SU-DHL-6 (cell line): ENCODE results near the gene POU6F1.

Source experiments
- H2AFZ ChIP-seq: fragments of 200-600 bp; sonication (generic); 2 replicates; pipeline ENCODE4 v1.6.1; 2014; ENCODE audit warnings: low read depth, mild to moderate bottlenecking, moderate library complexity, mixed read lengths, antibody characterized with exemption, low read length; ENCODE audit not compliant: severe bottlenecking
- H3F3A ChIP-seq: fragments of 200-600 bp; shearing (Covaris generic); 2 replicates; pipeline ENCODE4 v1.6.0; 2016; ENCODE audit warnings: antibody characterized with exemption, mild to moderate bottlenecking; ENCODE audit not compliant: insufficient read depth
- H3K27ac ChIP-seq: fragments of 200-600 bp; sonication (generic); 2 replicates; pipeline ENCODE4 v1.5.1; 2016; ENCODE audit warnings: low read depth, mild to moderate bottlenecking, low read length, moderate library complexity, mixed read lengths
- H3K27me3 ChIP-seq: fragments of 200-600 bp; sonication (generic), shearing (Covaris generic); 2 replicates; pipeline ENCODE4 v1.6.0; 2014; ENCODE audit warnings: mild to moderate bottlenecking, low read length
- H3K36me3 ChIP-seq: fragments of 200-600 bp; sonication (generic); 2 replicates; pipeline ENCODE4 v1.6.1; 2014; ENCODE audit warnings: mild to moderate bottlenecking, low read length, mixed read lengths
- H3K4me2 ChIP-seq: fragments of 300-600, 200-600 bp; shearing (Covaris generic), sonication (generic); 2 replicates; pipeline ENCODE4 v1.6.0; 2014; ENCODE audit warnings: low read length, low read depth, mild to moderate bottlenecking; ENCODE audit not compliant: poor library complexity, severe bottlenecking
- H3K4me3 ChIP-seq: fragments of 200-600 bp; sonication (generic); 2 replicates; pipeline ENCODE4 v1.5.1; 2014; ENCODE audit warnings: antibody characterized with exemption, low read length, mild to moderate bottlenecking, mixed read lengths; ENCODE audit not compliant: insufficient read depth, poor library complexity, severe bottlenecking
- H3K79me2 ChIP-seq: fragments of 200-600 bp; sonication (generic); 2 replicates; pipeline ENCODE4 v1.6.1; 2014; ENCODE audit warnings: mild to moderate bottlenecking, low read length, moderate library complexity; ENCODE audit not compliant: insufficient read depth
- H3K9ac ChIP-seq: fragments of 200-600 bp; sonication (generic); 2 replicates; pipeline ENCODE4 v1.7.0; 2014; ENCODE audit warnings: mild to moderate bottlenecking, low read length
- H3K9me2 ChIP-seq: fragments of 200-600 bp; sonication (generic); replicated peaks from 2 replicates; pipeline ENCODE4 v1.6.1; 2014; ENCODE audit warnings: low read length; ENCODE audit not compliant: insufficient read depth
- H3K9me3 ChIP-seq: fragments of 200-600 bp; sonication (generic); 2 replicates; pipeline ENCODE4 v1.6.1; 2014; ENCODE audit warnings: low read length, mixed read lengths; ENCODE audit not compliant: insufficient read depth
- H4K20me1 ChIP-seq: fragments of 200-600 bp; sonication (generic); 2 replicates; pipeline ENCODE4 v1.6.1; 2014; ENCODE audit warnings: low read depth, mild to moderate bottlenecking, antibody characterized with exemption, low read length, moderate library complexity, mixed read lengths
- CTCF ChIP-seq: fragments of 200-600 bp; sonication (generic); IDR thresholded peaks from one replicate; pipeline ENCODE4 v1.5.1; 2017; ENCODE audit warnings: antibody characterized with exemption, mild to moderate bottlenecking, low read length, moderate library complexity; ENCODE audit not compliant: insufficient read depth, poor library complexity, severe bottlenecking
- EZH2phosphoT487 ChIP-seq: fragments of 200-600 bp; sonication (generic), shearing (Covaris generic); conservative IDR thresholded peaks from 2 replicates; pipeline ENCODE4 v1.6.1; 2018; ENCODE audit warnings: mild to moderate bottlenecking, antibody characterized with exemption, low read length, moderate library complexity, mixed read lengths

POU6F1 gene

GRCh38 chr12:51202718-51203117 is 15.1 kb downstream of the POU6F1 start:
- Histone ChIP-seq H3K27me3 (no peaks in the 10 kb centered on the region), H3K9me2 (no peaks in the 10 kb centered on the region), H4K20me1 (no peaks in the 10 kb centered on the region), H3K4me3 (no peak overlapping the region), H3K27ac (no peak overlapping the region), H3K79me2 (no peaks in the 10 kb centered on the region), H3K4me2 (no peak overlapping the region), H3K9ac (no peak overlapping the region), H2AFZ (no peak overlapping the region), H3K9me3 (no peaks in the 10 kb centered on the region), H3F3A (no peaks in the 10 kb centered on the region), H3K36me3 (no peaks in the 10 kb centered on the region)
- TF ChIP-seq EZH2phosphoT487 = no peak
- no peak for TF ChIP-seq CTCF

- H3K27ac ChIP-seq = no peak overlapping the region
Observed at GRCh38 chr12:51200806-51201205, 17.1 kb downstream of the POU6F1 start.

GRCh38 chr12:51200156-51200555 is 17.7 kb downstream of the POU6F1 start:
- Histone ChIP-seq H3K27me3 (no peaks in the 10 kb centered on the region), H3K9ac (no peak overlapping the region), H3K4me3 (no peak overlapping the region), H3K4me2 (no peak overlapping the region), H3K27ac (no peak overlapping the region), H3K79me2 (no peaks in the 10 kb centered on the region), H3K9me3 (no peaks in the 10 kb centered on the region), H3K36me3 (no peaks in the 10 kb centered on the region), H3K9me2 (no peaks in the 10 kb centered on the region), H4K20me1 (no peaks in the 10 kb centered on the region), H2AFZ (no peak overlapping the region), H3F3A (no peaks in the 10 kb centered on the region)
- no peak for TF ChIP-seq EZH2phosphoT487
- no peak for TF ChIP-seq CTCF

More at GRCh38 chr12:51200806-51201205, 17.1 kb downstream of the POU6F1 start:
- no peaks in the 10 kb centered on the region for H4K20me1 ChIP-seq
- no peak overlapping the region for H3K4me3 ChIP-seq
- H3K36me3 ChIP-seq = no peaks in the 10 kb centered on the region
- TF ChIP-seq EZH2phosphoT487 = no peak
- no peak for TF ChIP-seq CTCF
- H2AFZ ChIP-seq = no peak overlapping the region
- no peaks in the 10 kb centered on the region for H3K9me3 ChIP-seq
- H3K9ac ChIP-seq = no peak overlapping the region
- H3F3A ChIP-seq = no peaks in the 10 kb centered on the region
- no peaks in the 10 kb centered on the region for H3K79me2 ChIP-seq
- no peak overlapping the region for H3K4me2 ChIP-seq
- H3K9me2 ChIP-seq = no peaks in the 10 kb centered on the region
- H3K27me3 ChIP-seq = no peaks in the 10 kb centered on the region
